PFSK-1 (cell line): Measurements from ENCODE around the gene FBXO30.
A peak's percentile ranks its signal among the peaks of the same experiment; 100 is the strongest.

Source experiments
- POLR2AphosphoS5 ChIP-seq: IDR thresholded peaks from 2 replicates; pipeline ENCODE4 v1.6.1; 2012; ENCODE audit warnings: low read depth, mild to moderate bottlenecking, control low read depth, low read length, moderate library complexity
- REST ChIP-seq, 2 experiments: IDR thresholded peaks; 2 replicates each; pipeline versions ENCODE4 v1.6.1 to v1.8.0; 2011 to 2012; ENCODE audit warnings: low read depth in 2 of 2, low read length in 2 of 2, control low read depth in 1 of 2, inconsistent platforms in 1 of 2, mild to moderate bottlenecking in 1 of 2, moderate library complexity in 1 of 2; ENCODE audit not compliant: insufficient read depth in 1 of 2
- SIN3A ChIP-seq: IDR thresholded peaks from 2 replicates; pipeline ENCODE4 v1.6.1; 2012; ENCODE audit warnings: mild to moderate bottlenecking, low read length, moderate library complexity, borderline replicate concordance; ENCODE audit not compliant: insufficient read depth
- TAF1 ChIP-seq: IDR thresholded peaks from 2 replicates; pipeline ENCODE4 v1.6.1; 2012; ENCODE audit warnings: low read length, control low read depth, borderline replicate concordance; ENCODE audit not compliant: insufficient read depth

GRCh38 chr6:145813285-145814034 is 1.1 kb downstream of the FBXO30 start:
- TF ChIP-seq TAF1 (no peak), REST (IDR thresholded peaks at IDR 0.05; ENCODE audit: insufficient read depth in 1 of 2, low read depth in 2 of 2, low read length in 2 of 2) (no peak), POLR2AphosphoS5 (no peak), SIN3A (0 out of 2 replicates have a peak, but pooled peaks have one; percentile 61)
